GM19240 (cell line): Measurements from ENCODE around the gene COASY.
"Not testable (repeated sequence)": the region's sequence is repeated elsewhere in the genome, so short reads cannot be mapped to it uniquely, and the experiment has no call there.

Source experiments
- DNase-seq: peaks from one replicate; pipeline ENCODE4 v3.0.0; 2011; ENCODE audit warnings: low spot score; ENCODE audit not compliant: insufficient read length

The COASY gene

DNA sequence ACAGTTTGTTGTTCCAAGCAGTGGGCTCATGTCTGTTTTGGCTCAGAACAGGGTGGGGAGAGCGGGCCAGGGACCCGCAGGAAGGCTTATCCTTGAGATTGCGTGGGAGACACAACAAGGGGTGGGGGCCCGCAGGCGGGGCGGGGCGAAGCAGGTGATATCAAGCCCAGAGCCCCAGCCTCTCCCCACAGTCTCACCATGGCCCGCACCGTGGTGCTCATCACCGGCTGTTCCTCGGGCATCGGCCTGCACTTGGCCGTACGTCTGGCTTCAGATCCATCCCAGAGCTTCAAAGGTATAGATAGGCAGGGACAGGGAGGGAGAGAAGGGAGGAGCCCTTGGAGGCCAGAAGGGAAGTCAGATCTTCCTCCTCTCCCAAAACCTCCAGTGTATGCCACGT lies 9.2 kb upstream of the COASY start, which contains the start of gene HSD17B1:
Gene HSD17B1 (plus strand): TSS at position 188 of the 400 bp plus-strand sequence. CDS start 11 bp downstream, at position 199.
- DNase-seq, result not testable (repeated sequence)

DNA sequence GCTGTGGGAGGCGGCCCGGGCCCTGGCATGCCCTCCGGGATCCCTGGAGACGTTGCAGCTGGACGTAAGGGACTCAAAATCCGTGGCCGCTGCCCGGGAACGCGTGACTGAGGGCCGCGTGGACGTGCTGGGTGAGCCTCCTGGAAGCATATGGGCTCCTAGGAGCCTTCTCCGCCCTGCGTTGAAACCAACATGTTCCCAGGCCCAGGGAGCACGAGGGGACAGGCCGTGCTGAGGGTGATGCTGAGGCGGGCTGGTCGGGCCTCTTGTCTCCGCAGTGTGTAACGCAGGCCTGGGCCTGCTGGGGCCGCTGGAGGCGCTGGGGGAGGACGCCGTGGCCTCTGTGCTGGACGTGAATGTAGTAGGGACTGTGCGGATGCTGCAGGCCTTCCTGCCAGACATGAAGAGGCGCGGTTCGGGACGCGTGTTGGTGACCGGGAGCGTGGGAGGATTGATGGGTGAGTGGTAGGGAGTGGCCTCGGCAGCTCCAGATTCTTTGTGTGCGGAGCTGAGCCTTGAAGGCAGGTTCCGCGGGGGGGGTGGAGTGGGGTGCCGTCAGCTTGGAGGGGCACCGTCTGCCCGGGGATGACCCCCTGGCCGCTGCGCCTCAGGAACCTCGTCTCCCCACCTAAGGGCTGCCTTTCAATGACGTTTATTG lies 8.7 kb upstream of the COASY start:
- no peak for DNase-seq

DNA sequence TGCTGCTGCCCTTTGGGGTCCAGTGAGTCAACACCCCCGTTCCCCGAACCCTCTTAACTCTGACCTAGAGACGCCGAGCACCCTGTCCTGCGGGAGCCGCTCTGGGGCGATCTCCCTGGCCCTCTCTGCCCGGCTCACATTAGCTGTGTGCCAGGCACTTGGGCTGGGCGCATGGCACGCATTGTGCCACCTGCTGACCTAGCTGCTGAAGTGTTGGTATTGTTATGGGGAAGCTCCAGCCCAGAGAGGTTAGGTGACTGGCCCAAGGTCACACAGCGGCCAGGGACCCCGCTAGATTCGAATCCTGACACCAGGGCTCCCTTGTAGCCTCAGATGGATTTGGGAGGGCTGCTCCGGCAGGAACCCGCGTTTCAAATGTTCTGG lies 8.1 kb upstream of the COASY start:
- DNase-seq, result no peak

DNA sequence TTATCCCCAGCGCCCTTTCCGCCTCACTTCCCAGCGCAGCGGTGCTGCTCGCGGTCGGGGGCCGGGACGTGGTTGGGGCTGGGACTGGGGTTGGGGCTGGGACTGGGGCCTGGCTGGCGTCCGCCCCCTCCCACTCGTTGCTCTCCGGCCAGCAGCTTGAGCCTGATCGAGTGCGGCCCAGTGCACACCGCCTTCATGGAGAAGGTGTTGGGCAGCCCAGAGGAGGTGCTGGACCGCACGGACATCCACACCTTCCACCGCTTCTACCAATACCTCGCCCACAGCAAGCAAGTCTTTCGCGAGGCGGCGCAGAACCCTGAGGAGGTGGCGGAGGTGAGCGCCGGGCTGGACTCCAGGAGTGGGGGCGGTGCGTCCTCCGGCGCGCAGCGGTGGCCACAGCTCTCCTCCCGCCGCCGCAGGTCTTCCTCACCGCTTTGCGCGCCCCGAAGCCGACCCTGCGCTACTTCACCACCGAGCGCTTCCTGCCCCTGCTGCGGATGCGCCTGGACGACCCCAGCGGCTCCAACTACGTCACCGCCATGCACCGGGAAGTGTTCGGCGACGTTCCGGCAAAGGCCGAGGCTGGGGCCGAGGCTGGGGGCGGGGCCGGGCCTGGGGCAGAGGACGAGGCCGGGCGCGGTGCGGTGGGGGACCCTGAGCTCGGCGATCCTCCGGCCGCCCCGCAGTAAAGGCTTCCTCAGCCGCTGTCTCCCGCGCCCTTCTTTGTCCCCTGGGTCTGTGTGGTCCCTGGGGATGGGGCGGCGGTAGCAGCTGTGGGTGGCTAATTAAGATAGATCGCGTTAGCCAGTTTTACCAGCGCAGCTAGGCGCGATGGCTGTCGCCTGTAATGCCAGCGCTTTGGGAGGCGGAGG lies 7.5 kb upstream of the COASY start:
- DNase-seq, result peak; percentile 82

DNA sequence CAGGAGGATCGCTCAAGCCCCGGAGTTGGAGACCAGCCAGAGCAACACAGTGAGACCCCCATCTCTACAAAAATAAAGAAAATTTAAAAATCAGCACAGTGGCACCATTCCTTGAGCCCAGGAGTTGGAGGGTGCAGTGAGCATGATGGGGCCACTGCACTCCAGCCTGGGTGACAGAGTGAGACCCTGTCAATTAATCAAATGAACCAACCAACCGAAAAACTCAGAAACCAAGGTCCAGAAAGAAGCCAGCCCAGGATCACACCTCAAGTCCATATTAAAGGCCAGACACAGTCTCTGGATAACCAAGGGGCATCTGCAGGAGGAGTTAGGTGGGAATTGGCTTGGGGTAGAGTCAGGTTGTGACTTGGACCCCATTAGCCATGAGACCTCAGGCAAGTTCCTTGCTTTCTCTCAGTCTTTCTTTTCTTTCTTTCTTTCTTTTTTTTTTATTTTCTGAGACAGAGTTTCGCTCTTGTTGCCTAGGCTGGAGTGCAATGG lies 6.8 kb upstream of the COASY start:
- DNase-seq, result no peak

DNA sequence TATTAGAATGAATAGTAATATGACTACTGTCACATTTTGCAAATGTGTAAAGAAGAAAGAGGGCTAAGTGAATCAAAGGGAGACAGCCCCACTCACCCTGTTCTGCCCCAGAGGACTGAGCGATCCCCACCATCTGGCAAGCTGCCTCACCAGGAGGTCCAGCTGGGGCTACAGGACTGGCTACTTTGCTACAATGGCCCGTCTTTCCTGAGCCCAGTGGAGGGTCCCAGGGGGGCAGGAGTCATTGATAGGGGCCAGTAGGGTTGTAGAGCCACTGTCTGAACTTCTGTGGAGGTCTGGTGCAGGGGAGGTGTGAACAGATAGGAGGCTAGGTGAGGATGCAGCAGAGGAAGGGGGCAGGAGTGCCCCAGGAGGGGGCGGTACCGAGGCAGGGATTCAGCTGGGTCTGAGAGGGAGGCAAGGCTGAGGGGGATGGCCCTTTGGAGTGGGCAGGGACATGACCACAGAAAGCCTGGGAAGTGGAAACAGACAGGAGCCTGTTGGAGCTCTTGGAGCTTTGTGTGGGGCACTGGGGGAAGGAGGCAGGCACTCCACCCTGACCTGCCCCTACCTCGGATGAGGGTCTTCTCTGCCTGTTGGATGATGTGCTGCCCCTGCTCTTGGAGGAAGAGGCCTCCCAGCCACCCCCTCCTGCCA lies 5.9 kb upstream of the COASY start:
- not testable (repeated sequence) for DNase-seq

DNA sequence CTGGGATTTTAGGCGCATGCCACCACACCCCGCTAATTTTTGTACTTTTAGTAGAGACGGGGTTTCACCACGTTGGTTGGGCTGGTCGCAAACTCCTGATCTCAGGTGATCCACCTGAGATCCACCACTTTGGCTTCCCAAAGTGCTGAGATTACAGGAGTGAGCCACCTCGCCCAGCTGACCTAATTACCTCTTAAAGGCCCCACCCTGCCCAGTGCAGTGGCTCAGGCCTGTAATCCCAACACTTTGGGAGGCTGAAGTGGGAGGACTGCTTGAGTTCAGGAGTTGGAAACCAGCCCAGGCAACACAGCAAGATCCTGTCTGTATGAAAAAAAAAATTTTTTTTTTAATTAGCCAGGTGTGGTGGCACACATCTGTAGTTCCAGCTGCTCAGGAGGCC lies 2.9 kb upstream of the COASY start:
- DNase-seq, result no peak

DNA sequence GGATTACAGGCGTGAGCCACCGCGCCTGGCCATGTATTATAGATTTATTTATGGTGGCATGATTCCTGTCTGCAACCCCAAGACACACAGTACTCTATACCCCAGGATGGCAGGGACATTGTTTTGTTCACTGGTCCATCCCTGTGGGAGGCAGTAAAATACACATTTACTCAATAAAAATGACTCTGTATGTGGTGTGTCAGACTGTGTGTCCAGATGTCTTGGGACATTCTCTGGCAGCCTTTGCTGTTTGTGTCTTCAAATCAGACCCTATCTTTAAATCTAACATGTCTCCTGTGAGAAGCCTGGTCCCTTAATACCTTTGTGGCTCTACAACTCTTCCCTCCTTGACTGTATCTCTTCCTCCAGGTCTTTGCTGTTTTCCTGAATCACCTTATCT lies 1.7 kb upstream of the COASY start:
- no peak for DNase-seq

DNA sequence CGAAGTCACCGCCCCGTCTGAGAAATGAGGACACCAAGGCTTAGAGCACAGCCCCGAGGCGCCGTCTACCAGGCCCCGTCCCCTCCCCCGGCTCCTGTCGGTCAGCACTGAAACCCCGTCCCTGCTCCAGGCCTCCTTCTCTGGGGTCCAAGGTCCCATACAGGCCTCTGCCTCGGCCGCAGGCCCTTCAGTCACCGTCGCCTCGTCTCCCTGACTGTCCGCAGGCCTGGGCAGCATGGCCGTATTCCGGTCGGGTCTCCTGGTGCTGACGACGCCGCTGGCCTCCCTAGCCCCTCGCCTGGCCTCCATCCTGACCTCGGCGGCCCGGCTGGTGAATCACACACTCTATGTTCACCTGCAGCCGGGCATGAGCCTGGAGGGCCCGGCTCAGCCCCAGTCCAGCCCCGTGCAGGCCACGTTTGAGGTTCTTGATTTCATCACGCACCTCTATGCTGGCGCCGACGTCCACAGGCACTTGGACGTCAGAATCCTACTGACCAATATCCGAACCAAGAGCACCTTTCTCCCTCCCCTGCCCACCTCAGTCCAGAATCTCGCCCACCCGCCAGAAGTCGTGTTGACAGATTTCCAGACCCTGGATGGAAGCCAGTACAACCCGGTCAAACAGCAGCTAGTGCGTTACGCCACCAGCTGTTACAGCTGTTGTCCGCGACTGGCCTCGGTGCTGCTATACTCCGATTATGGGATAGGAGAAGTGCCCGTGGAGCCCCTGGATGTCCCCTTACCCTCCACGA lies 617 bp downstream of the COASY start:
- DNase-seq, result no peak

DNA sequence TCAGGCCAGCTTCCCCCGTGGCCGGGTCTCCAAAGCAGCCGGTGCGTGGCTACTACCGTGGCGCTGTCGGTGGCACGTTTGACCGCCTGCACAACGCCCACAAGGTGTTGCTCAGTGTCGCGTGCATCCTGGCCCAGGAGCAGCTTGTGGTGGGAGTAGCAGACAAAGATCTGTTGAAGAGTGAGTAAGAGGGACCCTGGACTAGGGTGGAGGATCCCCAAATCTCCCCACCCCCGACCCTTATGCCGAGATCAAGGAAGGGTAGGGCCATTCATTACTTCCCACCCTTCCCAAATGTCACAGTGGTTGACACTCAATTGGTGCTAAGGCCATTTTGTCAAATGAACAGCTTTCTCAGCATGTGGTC lies 1.2 kb downstream of the COASY start:
- DNase-seq, result no peak

DNA sequence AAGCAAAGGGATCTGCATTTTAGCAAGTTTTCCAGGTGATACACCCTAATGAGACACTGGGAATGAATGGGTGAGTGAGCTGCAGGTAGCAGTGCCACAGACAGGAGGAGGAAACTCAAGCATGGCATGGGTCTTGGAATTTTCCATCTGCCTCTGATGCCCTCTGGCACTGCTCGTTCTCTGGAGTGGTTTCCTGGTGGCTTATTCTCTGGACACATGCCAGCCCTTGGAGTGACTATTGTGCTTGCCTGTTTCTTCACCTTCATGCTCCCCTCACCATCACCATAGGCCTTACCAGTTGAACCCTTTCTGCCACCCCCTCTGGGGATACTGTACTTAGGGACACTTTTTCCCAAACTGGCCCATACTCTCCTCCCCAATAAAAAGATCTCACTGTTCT lies 1.6 kb downstream of the COASY start:
- no peak for DNase-seq

DNA sequence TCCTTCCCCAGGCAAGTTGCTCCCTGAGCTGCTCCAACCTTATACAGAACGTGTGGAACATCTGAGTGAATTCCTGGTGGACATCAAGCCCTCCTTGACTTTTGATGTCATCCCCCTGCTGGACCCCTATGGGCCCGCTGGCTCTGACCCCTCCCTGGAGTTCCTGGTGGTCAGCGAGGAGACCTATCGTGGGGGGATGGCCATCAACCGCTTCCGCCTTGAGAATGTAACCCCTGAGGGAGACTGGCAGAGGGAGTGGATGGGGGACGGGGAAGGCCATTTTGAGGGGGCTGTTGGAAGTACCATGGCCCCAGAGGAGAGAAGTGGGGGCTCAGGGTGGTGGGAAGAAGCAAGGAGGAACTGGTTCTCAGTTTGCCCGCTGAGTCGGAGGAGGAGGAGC lies 2.0 kb downstream of the COASY start:
- no peak for DNase-seq

DNA sequence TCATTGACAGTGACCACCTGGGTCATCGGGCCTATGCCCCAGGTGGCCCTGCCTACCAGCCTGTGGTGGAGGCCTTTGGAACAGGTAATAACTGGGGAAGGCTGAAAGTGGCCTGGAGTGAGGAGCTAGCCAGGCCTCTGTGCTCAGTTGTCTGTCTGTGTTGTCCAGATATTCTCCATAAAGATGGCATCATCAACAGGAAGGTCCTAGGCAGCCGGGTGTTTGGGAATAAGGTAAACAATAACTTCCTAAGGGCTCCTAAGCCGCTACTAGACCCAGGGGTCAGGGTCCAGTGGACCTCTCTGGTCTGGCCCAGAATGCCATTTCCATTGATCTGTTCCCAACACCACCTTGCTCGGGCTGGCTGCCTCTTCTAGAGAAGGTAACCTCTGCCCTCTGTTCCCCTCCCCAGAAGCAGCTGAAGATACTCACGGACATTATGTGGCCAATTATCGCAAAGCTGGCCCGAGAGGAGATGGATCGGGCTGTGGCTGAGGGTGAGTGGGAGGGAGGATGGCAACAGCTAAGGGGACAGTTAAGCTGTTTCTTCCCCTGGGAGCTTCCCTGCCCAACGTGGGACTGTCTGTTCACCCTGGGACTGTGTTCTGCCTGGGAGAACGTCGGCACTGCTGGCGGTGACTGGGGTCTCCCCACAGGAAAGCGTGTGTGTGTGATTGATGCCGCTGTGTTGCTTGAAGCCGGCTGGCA lies 3.0 kb downstream of the COASY start:
- DNase-seq, result no peak

DNA sequence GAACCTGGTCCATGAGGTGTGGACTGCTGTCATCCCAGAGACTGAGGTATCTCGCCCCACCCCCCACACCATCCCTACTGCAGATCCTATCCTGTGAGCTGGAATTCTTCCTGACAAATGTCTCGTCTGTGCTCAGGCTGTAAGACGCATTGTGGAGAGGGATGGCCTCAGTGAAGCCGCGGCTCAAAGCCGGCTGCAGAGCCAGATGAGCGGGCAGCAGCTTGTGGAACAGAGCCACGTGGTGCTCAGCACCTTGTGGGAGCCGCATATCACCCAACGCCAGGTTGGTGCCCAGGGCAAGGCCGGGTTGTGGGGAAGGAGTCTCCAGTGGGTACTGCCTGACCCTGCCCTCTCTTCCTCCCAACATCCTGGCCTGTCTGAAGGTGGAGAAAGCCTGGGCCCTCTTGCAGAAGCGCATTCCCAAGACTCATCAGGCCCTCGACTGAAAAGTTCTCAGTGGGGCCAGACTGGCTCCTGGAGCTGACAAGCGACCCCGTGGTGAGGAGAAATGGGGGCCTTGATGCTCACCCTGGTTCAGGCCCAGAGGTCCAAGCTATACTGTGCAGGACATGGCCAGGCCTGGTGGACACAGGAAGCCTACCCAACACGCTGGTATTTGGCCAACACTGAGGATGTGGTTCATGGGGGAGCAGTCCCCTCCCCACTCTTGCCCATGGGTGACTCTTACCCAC lies 3.7 kb downstream of the COASY start:
- DNase-seq, result no peak

DNA sequence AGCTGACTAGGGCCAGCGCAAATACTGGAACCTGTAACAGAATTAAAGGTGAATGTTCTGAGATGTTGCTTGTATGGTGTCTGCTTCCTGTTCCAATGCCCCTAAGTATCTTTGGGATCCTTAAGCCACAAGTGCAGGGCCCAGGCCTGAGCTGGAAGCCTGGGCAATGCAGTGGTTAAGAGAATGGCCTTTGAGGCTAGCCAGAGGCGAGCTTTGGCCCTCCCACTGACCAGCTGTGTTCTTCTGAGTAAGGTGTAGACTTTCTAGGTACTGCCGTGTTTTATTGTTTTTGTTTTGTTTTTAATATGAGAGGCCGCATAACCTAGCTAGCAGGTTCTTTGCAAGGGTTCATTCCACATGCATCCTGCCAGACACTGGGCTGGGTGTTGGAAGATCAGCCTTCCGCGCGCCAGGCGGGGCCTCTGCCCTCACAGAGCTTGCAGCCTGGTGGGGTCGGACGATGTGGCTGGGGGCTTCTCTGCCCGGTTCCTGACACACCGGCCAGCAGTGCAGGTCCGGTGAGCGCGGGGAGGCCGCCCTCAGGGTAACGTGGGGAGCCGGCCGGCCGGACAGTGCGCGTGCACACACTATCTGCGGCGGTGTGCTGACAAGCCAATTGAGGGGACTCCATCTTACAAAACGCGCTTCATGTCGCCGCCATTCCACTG lies 4.4 kb downstream of the COASY start:
- no peak for DNase-seq

DNA sequence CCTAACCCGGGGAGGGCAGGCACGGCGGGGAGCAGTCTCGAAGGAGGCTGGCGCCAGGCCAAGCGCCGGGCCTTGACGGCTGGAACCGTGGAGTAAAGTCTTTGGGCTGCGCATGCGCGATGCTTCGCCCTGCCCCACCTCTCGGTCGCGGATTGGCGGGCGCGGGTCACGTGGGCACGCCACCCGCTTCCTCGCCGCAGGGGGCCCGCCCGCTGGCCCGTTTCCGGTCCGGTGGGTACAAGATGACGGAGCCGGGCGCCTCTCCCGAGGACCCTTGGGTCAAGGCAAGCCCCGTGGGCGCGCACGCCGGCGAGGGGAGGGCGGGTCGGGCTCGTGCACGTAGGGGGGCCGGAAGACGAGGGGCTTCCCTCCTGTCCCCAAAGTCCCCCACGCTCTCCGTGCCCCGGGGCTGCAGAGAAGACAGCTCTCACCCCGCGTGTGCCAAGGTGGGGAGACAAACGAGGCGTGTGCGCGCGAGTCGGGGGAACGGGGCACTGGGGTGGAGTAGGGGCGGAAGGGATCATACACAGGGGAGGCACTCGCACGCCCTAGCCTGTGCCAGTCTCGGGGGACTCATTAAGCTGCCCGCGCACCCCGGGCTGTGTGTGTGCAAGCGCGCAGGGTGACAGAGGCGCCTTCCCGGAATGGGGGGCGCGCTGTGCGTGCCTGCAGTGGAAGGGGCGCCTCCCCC lies 5.1 kb downstream of the COASY start, which contains the start of gene MLX:
Gene MLX (plus strand): TSS at position 218 of the 691 bp plus-strand sequence. CDS start 25 bp downstream, at position 243.
- DNase-seq, result peak; percentile 91

DNA sequence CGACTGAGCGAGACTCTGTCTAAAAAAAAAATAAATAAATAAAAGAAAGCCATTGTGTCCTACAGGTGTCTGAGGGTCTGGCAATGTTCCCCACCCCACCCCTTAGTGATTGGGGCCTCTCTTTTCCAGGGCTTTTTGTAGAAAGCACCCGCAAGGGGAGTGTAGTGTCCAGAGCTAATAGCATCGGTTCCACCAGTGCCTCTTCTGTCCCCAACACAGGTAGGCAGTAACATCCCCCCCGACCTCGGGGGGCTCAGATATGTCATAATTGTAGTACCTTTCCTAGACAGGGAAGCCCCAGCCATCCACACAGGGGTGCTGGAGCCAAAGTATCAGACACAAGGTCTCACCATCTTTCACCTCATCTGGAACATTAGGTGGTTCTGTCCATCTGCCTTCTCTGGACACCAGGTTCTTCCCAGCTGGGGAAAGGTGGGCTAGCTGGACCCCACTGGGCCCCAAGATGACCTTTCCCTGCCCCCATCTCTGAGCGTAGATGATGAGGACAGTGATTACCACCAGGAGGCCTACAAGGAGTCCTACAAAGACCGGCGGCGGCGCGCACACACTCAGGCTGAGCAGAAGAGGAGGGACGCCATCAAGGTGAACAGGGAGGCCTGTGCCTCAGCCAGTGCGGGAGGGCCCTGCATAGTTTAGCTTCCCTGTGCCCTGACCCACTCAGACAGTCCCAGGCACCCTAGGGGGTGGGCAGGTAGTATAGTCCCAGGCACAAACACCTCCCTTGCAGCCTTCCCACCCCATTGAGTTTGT lies 6.6 kb downstream of the COASY start:
- no peak for DNase-seq
